SU-DHL-6 (cell line): ENCODE results near the gene TTC39C.

ENCODE experiments used
- H2AFZ ChIP-seq: fragments of 200-600 bp; sonication (generic); 2 replicates; pipeline ENCODE4 v1.6.1; 2014; ENCODE audit warnings: low read depth, mild to moderate bottlenecking, moderate library complexity, mixed read lengths, antibody characterized with exemption, low read length; ENCODE audit not compliant: severe bottlenecking
- H3F3A ChIP-seq: fragments of 200-600 bp; shearing (Covaris generic); 2 replicates; pipeline ENCODE4 v1.6.0; 2016; ENCODE audit warnings: antibody characterized with exemption, mild to moderate bottlenecking; ENCODE audit not compliant: insufficient read depth
- H3K27ac ChIP-seq: fragments of 200-600 bp; sonication (generic); 2 replicates; pipeline ENCODE4 v1.5.1; 2016; ENCODE audit warnings: low read depth, mild to moderate bottlenecking, low read length, moderate library complexity, mixed read lengths
- H3K27me3 ChIP-seq: fragments of 200-600 bp; sonication (generic), shearing (Covaris generic); 2 replicates; pipeline ENCODE4 v1.6.0; 2014; ENCODE audit warnings: mild to moderate bottlenecking, low read length
- H3K36me3 ChIP-seq: fragments of 200-600 bp; sonication (generic); 2 replicates; pipeline ENCODE4 v1.6.1; 2014; ENCODE audit warnings: mild to moderate bottlenecking, low read length, mixed read lengths
- H3K4me2 ChIP-seq: fragments of 300-600, 200-600 bp; shearing (Covaris generic), sonication (generic); 2 replicates; pipeline ENCODE4 v1.6.0; 2014; ENCODE audit warnings: low read length, low read depth, mild to moderate bottlenecking; ENCODE audit not compliant: poor library complexity, severe bottlenecking
- H3K4me3 ChIP-seq: fragments of 200-600 bp; sonication (generic); 2 replicates; pipeline ENCODE4 v1.5.1; 2014; ENCODE audit warnings: antibody characterized with exemption, low read length, mild to moderate bottlenecking, mixed read lengths; ENCODE audit not compliant: insufficient read depth, poor library complexity, severe bottlenecking
- H3K79me2 ChIP-seq: fragments of 200-600 bp; sonication (generic); 2 replicates; pipeline ENCODE4 v1.6.1; 2014; ENCODE audit warnings: mild to moderate bottlenecking, low read length, moderate library complexity; ENCODE audit not compliant: insufficient read depth
- H3K9ac ChIP-seq: fragments of 200-600 bp; sonication (generic); 2 replicates; pipeline ENCODE4 v1.7.0; 2014; ENCODE audit warnings: mild to moderate bottlenecking, low read length
- H3K9me2 ChIP-seq: fragments of 200-600 bp; sonication (generic); replicated peaks from 2 replicates; pipeline ENCODE4 v1.6.1; 2014; ENCODE audit warnings: low read length; ENCODE audit not compliant: insufficient read depth
- H3K9me3 ChIP-seq: fragments of 200-600 bp; sonication (generic); 2 replicates; pipeline ENCODE4 v1.6.1; 2014; ENCODE audit warnings: low read length, mixed read lengths; ENCODE audit not compliant: insufficient read depth
- H4K20me1 ChIP-seq: fragments of 200-600 bp; sonication (generic); 2 replicates; pipeline ENCODE4 v1.6.1; 2014; ENCODE audit warnings: low read depth, mild to moderate bottlenecking, antibody characterized with exemption, low read length, moderate library complexity, mixed read lengths
- EZH2phosphoT487 ChIP-seq: fragments of 200-600 bp; sonication (generic), shearing (Covaris generic); conservative IDR thresholded peaks from 2 replicates; pipeline ENCODE4 v1.6.1; 2018; ENCODE audit warnings: mild to moderate bottlenecking, antibody characterized with exemption, low read length, moderate library complexity, mixed read lengths
- TF ChIP-seq, protein P1 (sequence below): fragments of 200-600 bp; sonication (generic); IDR thresholded peaks from one replicate; pipeline ENCODE4 v1.5.1; 2017; ENCODE audit warnings: antibody characterized with exemption, mild to moderate bottlenecking, low read length, moderate library complexity; ENCODE audit not compliant: insufficient read depth, poor library complexity, severe bottlenecking

Gene TTC39C

DNA sequence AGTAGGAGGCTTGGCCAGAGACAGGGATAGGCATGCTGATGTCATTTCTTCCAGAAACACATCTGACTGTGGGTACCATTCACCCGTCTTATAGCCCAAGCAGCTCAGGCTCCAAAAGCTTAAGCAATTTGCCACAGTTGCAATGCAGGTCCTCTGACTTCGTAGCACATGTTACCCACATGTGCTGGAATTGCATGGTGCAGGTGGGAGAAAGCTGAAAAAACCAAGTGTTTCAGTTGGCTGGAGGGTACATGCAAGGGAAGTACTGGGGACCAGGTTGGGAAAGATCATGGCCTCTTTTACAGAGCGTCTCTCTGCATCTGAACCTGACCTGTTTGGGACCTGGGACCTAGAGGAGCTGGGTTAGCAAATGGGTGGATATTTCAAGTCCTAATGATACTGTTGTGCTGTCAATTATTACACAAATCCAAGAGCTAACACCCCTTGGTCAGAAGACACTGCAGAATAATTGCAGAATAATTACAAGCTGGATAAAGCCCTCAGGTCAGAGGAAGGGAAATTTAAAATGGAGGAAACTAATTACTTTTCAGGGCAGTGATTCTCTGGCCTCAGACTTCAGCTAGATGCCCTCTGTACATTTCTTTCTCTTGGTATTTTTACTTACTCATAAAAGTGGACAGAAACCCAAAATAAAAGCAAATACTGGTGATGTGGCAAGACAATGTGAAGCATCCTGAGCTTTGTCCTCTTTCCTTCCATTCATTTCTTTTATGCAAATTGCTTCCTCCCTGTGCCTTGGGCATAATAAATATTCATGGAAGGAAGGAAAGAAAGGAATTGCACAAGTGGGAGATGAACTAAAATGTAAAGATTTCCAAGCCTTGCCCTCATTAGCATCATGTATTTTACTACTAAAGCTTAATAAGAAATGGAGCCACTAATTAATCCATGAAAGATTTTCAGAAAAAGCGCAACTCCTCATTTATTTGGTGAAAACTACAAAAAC, 45.6 kb upstream of the TTC39C start:
- Histone ChIP-seq H3K4me2 (no peak overlapping the region), H3K79me2 (no peaks in the 10 kb centered on the region), H4K20me1 (no peaks in the 10 kb centered on the region), H3K27me3 (no peaks in the 10 kb centered on the region), H3K27ac (no peak overlapping the region), H3K36me3 (no peaks in the 10 kb centered on the region), H3F3A (no peaks in the 10 kb centered on the region), H3K9me2 (no peaks in the 10 kb centered on the region), H3K4me3 (no peak overlapping the region), H3K9ac (no peak overlapping the region), H2AFZ (no peak overlapping the region), H3K9me3 (no peaks in the 10 kb centered on the region)
- TF ChIP-seq, protein P1, sequence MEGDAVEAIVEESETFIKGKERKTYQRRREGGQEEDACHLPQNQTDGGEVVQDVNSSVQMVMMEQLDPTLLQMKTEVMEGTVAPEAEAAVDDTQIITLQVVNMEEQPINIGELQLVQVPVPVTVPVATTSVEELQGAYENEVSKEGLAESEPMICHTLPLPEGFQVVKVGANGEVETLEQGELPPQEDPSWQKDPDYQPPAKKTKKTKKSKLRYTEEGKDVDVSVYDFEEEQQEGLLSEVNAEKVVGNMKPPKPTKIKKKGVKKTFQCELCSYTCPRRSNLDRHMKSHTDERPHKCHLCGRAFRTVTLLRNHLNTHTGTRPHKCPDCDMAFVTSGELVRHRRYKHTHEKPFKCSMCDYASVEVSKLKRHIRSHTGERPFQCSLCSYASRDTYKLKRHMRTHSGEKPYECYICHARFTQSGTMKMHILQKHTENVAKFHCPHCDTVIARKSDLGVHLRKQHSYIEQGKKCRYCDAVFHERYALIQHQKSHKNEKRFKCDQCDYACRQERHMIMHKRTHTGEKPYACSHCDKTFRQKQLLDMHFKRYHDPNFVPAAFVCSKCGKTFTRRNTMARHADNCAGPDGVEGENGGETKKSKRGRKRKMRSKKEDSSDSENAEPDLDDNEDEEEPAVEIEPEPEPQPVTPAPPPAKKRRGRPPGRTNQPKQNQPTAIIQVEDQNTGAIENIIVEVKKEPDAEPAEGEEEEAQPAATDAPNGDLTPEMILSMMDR, result no peak
- no peak for TF ChIP-seq EZH2phosphoT487

DNA sequence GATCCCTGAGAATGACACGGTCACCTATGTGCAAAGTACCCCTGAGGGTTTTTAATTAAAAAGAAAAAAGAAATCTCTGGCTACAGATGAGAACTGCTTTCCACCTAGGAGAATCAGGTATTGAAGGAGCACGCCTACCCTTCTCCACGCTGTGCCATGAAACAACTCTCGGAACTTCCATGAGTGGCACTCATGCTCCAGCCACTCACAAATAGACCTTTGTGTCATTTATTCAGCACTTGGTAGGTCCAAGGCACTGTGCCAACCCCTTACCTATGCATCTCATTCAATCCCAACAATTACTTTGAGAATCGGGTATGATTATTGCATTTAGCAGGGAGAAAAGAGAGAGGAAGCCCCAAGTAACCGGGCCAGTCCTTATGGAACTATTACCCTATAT, 44.9 kb upstream of the TTC39C start:
- Histone ChIP-seq H3K27ac (no peak overlapping the region), H3F3A (no peaks in the 10 kb centered on the region), H3K79me2 (no peaks in the 10 kb centered on the region), H3K9ac (no peak overlapping the region), H3K9me3 (no peaks in the 10 kb centered on the region), H3K27me3 (no peaks in the 10 kb centered on the region), H3K9me2 (no peaks in the 10 kb centered on the region), H3K36me3 (no peaks in the 10 kb centered on the region), H3K4me2 (no peak overlapping the region), H3K4me3 (no peak overlapping the region), H4K20me1 (no peaks in the 10 kb centered on the region), H2AFZ (no peak overlapping the region)
- no peak for TF ChIP-seq EZH2phosphoT487
- TF ChIP-seq, protein P1, result no peak

DNA sequence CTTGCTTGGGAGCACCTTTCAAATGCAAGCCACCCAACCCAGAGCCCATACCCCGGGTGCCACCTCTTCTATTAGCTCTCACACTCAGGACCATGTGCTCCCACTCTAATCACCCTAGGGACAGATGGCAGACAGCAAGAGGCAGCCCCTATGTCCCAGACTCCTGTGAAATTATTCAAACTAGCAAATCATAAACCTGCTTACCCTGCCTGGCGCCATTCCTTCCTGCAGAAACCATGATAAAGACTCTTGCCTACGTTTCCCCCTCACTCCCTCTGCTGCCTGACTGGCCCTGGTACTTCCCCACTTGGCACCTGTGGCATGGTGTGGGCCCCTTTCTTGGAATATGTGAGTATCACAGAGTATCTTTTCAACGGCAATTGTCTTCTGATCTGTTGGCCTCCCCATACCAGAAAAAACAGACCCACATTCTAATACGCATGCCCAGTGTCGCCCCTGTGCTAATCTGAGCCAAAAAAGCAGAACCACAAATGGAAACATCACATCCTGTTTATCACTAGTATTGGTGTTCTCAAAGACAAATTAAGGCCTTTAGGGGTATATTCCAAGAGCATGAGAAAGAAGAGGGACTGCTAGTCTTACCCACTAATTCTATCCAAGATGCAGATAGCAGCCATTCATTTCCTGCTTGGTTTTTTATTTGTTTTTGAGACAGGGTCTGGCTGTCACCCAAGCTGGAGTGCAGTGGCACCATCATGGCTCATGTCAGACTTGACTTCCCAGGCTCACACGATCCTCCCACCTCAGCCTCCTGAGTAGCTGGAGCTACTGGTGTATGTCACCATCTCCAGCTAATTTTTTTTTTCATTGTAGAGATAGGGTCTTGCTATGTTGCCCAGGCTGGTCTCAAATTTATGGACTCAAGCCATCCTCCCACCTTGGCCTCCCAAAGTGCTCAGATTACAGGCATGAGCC, 44.1 kb upstream of the TTC39C start:
- H3K79me2 ChIP-seq, result no peaks in the 10 kb centered on the region
- no peak overlapping the region for H3K9ac ChIP-seq
- no peaks in the 10 kb centered on the region for H3K36me3 ChIP-seq
- H3K27me3 ChIP-seq, result no peaks in the 10 kb centered on the region
- H3F3A ChIP-seq, result no peaks in the 10 kb centered on the region
- H3K4me2 ChIP-seq, result no peak overlapping the region
- H3K9me3 ChIP-seq, result no peaks in the 10 kb centered on the region
- H3K4me3 ChIP-seq, result no peak overlapping the region
- no peak overlapping the region for H2AFZ ChIP-seq
- no peaks in the 10 kb centered on the region for H3K9me2 ChIP-seq
- H4K20me1 ChIP-seq, result no peaks in the 10 kb centered on the region
- TF ChIP-seq, protein P1, result no peak
- TF ChIP-seq EZH2phosphoT487, result no peak
- no peak overlapping the region for H3K27ac ChIP-seq
